Sigmoid colon (tissue), 4 donors: ENCODE data around the gene OR7G3.

ENCODE experiments used
- CTCF ChIP-seq, 4 experiments: fragments of 450-650 bp in 3 of 4; fragments of 200-600 bp in 1 of 4; IDR thresholded peaks; one replicate each; pipeline ENCODE4 v1.5.1; 2016 to 2019; ENCODE audit warnings: antibody characterized with exemption in 4 of 4, mild to moderate bottlenecking in 3 of 4, moderate library complexity in 2 of 4
- EP300 ChIP-seq, 4 donors: sonication (generic); formaldehyde crosslinking; IDR thresholded peaks; one replicate each; pipeline ENCODE4 v1.6.1; 2017; ENCODE audit warnings: antibody characterized with exemption in 4 of 4

- TF ChIP-seq CTCF (IDR thresholded peaks at IDR 0.05) (no peak), EP300 (IDR thresholded peaks at IDR 0.05) (no peak)
These were observed 23.2 kb upstream of the OR7G3 start for GRCh38 chr19:9149997-9150396.
